ENCODE data around the gene REV1.
"Not testable (repeated sequence)": the region's sequence is repeated elsewhere in the genome, so short reads cannot be mapped to it uniquely, and the experiment has no call there.

The REV1 gene

GRCh38 chr2:99489761-99490622 lies at the start of gene REV1:
REV1 (minus strand) TSS chr2:99490017; CDS start chr2:99464975, 25,042 bp downstream.
- DNase-seq, result peak; percentile 92

- DNase-seq, result no peak
Observed at GRCh38 chr2:99537910-99538485, 48.2 kb upstream of the REV1 start.

GRCh38 chr2:99524056-99524455 lies 34.2 kb upstream of the REV1 start:
- DNase-seq, result no peak

- DNase-seq, result no peak
Observed at GRCh38 chr2:99522157-99522556, 32.3 kb upstream of the REV1 start.

GRCh38 chr2:99520813-99521212 lies 31.0 kb upstream of the REV1 start:
- DNase-seq, result no peak

GRCh38 chr2:99520195-99520594 lies 30.4 kb upstream of the REV1 start:
- no peak for DNase-seq

GRCh38 chr2:99514357-99514756 lies 24.5 kb upstream of the REV1 start:
- DNase-seq, result no peak

- no peak for DNase-seq
Observed at GRCh38 chr2:99512181-99512591, 22.4 kb upstream of the REV1 start.

- no peak for DNase-seq
Observed at GRCh38 chr2:99509387-99509786, 19.6 kb upstream of the REV1 start.

- DNase-seq, result no peak
Observed at GRCh38 chr2:99507937-99508818, 18.4 kb upstream of the REV1 start.

GRCh38 chr2:99504844-99505584 lies 15.2 kb upstream of the REV1 start:
- DNase-seq, result no peak

- DNase-seq, result not testable (repeated sequence)
Observed at GRCh38 chr2:99503662-99504416, 14.0 kb upstream of the REV1 start.

GRCh38 chr2:99496021-99496420 lies 6.2 kb upstream of the REV1 start:
- DNase-seq, result no peak

GRCh38 chr2:99495115-99495860 lies 5.5 kb upstream of the REV1 start:
- DNase-seq, result no peak

GRCh38 chr2:99492721-99493120 lies 2.9 kb upstream of the REV1 start:
- DNase-seq, result no peak

GRCh38 chr2:99490623-99491461 lies 1.0 kb upstream of the REV1 start:
- DNase-seq, result no peak

- peak; percentile 34 for DNase-seq
Observed at GRCh38 chr2:99489063-99489760, 605 bp downstream of the REV1 start.

- DNase-seq, result peak; percentile 42
Observed at GRCh38 chr2:99488539-99489062, 1.2 kb downstream of the REV1 start.

- DNase-seq, result no peak
Observed at GRCh38 chr2:99487906-99488305, 1.9 kb downstream of the REV1 start.
